ENCODE data around the gene PPP3CA. TPM values are rescaled to one million over a fixed set of nuclear protein-coding genes. Genes with fewer than 3 reads are reported as not detected.
A peak's percentile ranks its signal among the peaks of the same experiment; 100 is the strongest.
"Not testable (repeated sequence)": the region's sequence is repeated elsewhere in the genome, so short reads cannot be mapped to it uniquely, and the experiment has no call there.

Gene PPP3CA
- total and polyA plus RNA-seq, 4 experiments from 2014 or later, result 5.0 to 41.8 (median 22.9) TPM

DNA sequence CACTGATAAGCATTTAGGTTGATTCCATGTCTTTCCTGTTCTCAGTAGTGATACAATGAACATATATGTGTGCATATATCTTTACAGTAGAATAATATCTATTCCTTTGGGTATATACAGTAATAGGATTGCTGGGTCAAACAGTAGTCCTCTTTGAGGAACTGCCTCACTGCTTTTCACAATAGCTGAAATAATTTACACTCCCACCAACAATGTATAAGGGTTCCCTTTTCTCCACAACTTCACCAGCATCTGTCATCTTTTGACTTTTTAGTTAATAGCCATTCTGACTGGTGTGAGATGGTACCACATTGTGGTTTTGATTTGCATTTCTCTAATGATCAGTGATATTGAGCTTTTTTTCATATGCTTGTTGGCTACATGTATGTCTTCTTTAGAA, 113.2 kb downstream of the PPP3CA start:
- H3K27me3 Mint-ChIP-seq; CTCF ChIA-PET (ENCODE audit: partially characterized antibody); H3K36me3 ChIP-seq (ENCODE audit: insufficient read depth, low read length); DNase-seq; H3K9me3 ChIP-seq (ENCODE audit: control insufficient read depth in 1 of 2, low read length in 2 of 2); POLR2A ChIA-PET (ENCODE audit: partially characterized antibody); H3K27ac Mint-ChIP-seq; H3K4me3 ChIP-seq (ENCODE audit: low read length in 2 of 2); H3K27me3 ChIP-seq (ENCODE audit: insufficient read depth, low read length); H3K36me3 Mint-ChIP-seq; H3K9me3 Mint-ChIP-seq; H3K4me3 Mint-ChIP-seq; H3K27ac ChIP-seq (ENCODE audit: low read depth, low read length); intact Hi-C loops (cut with micrococcal nuclease); H3K4me1 ChIP-seq (ENCODE audit: insufficient read depth, low read length): not testable (repeated sequence)
- H3K4me1 Mint-ChIP-seq, result peaks cover 22 to 45% (median 37%) of the 10 kb centered on the region in 4 donors

DNA sequence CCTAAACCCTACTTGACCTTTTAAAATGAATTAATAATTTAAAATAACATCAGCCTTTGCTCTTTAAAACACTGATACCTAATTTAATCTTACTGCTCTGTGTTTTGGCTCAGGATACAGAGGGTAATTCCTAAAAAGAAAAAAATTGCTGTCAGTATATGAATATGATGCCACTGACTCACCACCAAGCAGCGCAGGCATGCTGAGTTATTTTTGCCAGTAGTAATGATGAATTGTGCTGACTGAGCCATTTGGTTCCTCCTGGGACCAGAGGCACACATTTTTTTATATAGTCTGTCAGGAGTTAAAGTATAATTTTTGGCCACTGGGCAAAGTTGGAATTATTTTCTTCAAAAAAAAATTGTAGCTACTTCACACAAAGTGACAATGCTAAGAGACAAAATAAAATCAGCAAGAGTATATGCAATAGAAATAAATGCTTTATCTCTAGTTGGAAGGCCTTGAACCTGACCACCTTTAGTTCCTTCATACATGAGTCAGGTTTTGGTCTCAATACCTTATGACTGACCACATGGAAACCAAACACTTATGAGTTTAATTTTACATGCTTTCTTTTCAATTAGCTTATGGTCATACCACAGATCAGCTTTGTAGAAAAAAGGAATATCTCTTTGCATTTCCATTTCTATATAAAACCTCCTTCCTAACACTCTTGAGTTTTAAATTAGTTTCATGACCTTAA, 115.1 kb downstream of the PPP3CA start:
- CTCF ChIA-PET (ENCODE audit: partially characterized antibody), result interaction anchor here (1.3 kb wide), 1 partner anchor 10 kb away, joined by 4 read pairs; no protein-coding TSS in a partner anchor
- peaks cover 18 to 35% (median 27%) of the 10 kb centered on the region in 4 donors for H3K4me1 Mint-ChIP-seq

DNA sequence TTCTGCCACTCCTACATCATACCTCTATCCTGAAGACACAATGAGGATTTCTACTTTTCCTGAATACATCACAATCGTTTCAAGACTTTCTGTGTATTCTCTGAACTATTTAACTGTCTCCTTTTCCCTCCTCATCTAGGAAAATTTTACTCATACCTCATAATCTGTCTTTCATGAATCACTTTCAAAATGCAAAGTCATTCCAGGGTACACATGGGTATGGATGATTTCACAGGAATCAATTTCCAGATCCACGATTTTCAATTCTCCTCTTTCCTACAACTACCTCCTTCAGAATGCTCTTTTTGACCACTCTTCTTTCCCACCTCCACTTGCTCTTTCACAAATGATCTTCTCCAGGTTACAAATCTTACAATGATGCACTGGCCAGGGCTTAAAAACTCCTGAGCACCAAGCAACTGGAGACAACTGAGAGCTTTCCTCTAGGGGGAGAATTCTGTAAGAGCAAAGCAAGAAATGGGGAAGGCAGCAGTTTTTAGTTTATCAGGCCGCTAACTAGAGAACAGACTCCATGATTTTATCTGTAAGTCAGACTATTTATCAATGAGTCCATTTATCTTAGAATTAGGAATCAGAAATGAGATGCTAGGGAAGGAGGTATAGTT, 116.4 kb downstream of the PPP3CA start:
- H3K4me3 Mint-ChIP-seq, result no peak overlapping the region
- peaks cover 24 to 39% (median 30%) of the 10 kb centered on the region in 4 donors for H3K4me1 Mint-ChIP-seq
- CTCF ChIA-PET (ENCODE audit: partially characterized antibody), result interaction anchor here (1.3 kb wide), 1 partner anchor 12 kb away, joined by 4 read pairs; no protein-coding TSS in a partner anchor
- H3K27me3 ChIP-seq (ENCODE audit: insufficient read depth, low read length), result no peaks in the 10 kb centered on the region
- POLR2A ChIA-PET (ENCODE audit: partially characterized antibody), result interaction anchor here (0.6 kb wide), 1 partner anchor 116 kb away, joined by 3 read pairs; no protein-coding TSS in a partner anchor
- peak overlapping the region in 1 of 7 donors; percentile 15 for H3K27ac Mint-ChIP-seq
- no peaks in the 10 kb centered on the region for H3K4me1 ChIP-seq (ENCODE audit: insufficient read depth, low read length)
- peaks cover 0 to 2% (median 0%) of the 10 kb centered on the region in 8 donors for H3K9me3 Mint-ChIP-seq
- peaks cover 0 to 1% of the 10 kb centered on the region in 2 donors for H3K36me3 Mint-ChIP-seq
- no peak overlapping the region for H3K27ac ChIP-seq (ENCODE audit: low read depth, low read length)
- no peaks in the 10 kb centered on the region for H3K27me3 Mint-ChIP-seq
- intact Hi-C loops (cut with micrococcal nuclease), result no loop called here
- H3K36me3 ChIP-seq (ENCODE audit: insufficient read depth, low read length), result no peaks in the 10 kb centered on the region
- no peak overlapping the region for H3K4me3 ChIP-seq (ENCODE audit: low read length in 2 of 2)
- no peak for DNase-seq
- H3K9me3 ChIP-seq (ENCODE audit: control insufficient read depth in 1 of 2, low read length in 2 of 2), result no peaks in the 10 kb centered on the region

More for the DNA sequence above, 115.1 kb downstream of the PPP3CA start:
- POLR2A ChIA-PET (ENCODE audit: partially characterized antibody), result no interaction called here
- peaks cover 0 to 1% of the 10 kb centered on the region in 2 donors for H3K36me3 Mint-ChIP-seq
- H3K4me1 ChIP-seq (ENCODE audit: insufficient read depth, low read length), result no peaks in the 10 kb centered on the region
- H3K27me3 ChIP-seq (ENCODE audit: insufficient read depth, low read length), result no peaks in the 10 kb centered on the region
- H3K36me3 ChIP-seq (ENCODE audit: insufficient read depth, low read length), result no peaks in the 10 kb centered on the region
- H3K4me3 Mint-ChIP-seq, result no peak overlapping the region
- no peak overlapping the region for H3K27ac ChIP-seq (ENCODE audit: low read depth, low read length)
- H3K9me3 ChIP-seq (ENCODE audit: control insufficient read depth in 1 of 2, low read length in 2 of 2), result no peaks in the 10 kb centered on the region
- no peak overlapping the region for H3K27ac Mint-ChIP-seq
- H3K4me3 ChIP-seq (ENCODE audit: low read length in 2 of 2), result no peak overlapping the region
- H3K27me3 Mint-ChIP-seq, result no peaks in the 10 kb centered on the region
- intact Hi-C loops (cut with micrococcal nuclease), result no loop called here
- DNase-seq, result no peak
- peaks cover 0 to 2% (median 0%) of the 10 kb centered on the region in 8 donors for H3K9me3 Mint-ChIP-seq

DNA sequence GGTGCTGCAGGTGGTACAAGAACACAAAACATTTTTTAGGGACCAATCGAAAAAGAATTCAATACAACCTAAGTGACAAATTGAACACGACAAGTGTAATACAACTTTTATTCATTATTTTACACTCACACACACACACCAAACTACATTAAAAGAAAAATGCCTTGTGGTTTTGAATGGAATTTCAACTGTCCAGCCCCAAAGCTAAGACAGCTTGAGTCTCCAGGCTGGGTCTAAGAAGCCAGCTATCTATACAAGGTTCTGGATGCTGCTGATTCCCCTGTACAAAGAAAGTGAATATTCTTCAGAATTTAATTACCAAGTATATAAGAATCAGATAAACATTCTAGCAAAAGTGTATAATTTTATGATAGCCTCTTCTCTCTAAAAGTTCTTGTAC, 118.2 kb downstream of the PPP3CA start:
- Histone ChIP-seq H3K9me3 (ENCODE audit: control insufficient read depth in 1 of 2, low read length in 2 of 2) (no peaks in the 10 kb centered on the region), H3K27me3 (ENCODE audit: insufficient read depth, low read length) (no peaks in the 10 kb centered on the region), H3K27ac (ENCODE audit: low read depth, low read length) (no peak overlapping the region), H3K4me3 (ENCODE audit: low read length in 2 of 2) (no peak overlapping the region), H3K4me1 (ENCODE audit: insufficient read depth, low read length) (peaks cover 7% of the 10 kb centered on the region), H3K36me3 (ENCODE audit: insufficient read depth, low read length) (no peaks in the 10 kb centered on the region)
- peaks cover 0 to 1% of the 10 kb centered on the region in 2 donors for H3K36me3 Mint-ChIP-seq
- ChIA-PET POLR2A (ENCODE audit: partially characterized antibody) (no interaction called here), CTCF (ENCODE audit: partially characterized antibody) (no interaction called here)
- no peaks in the 10 kb centered on the region for H3K27me3 Mint-ChIP-seq
- no peak overlapping the region for H3K4me3 Mint-ChIP-seq
- intact Hi-C loops (cut with micrococcal nuclease), result no loop called here
- DNase-seq, result no peak
- peaks cover 29 to 45% (median 36%) of the 10 kb centered on the region in 4 donors for H3K4me1 Mint-ChIP-seq
- H3K9me3 Mint-ChIP-seq, result peaks cover 0 to 2% (median 0%) of the 10 kb centered on the region in 8 donors
- H3K27ac Mint-ChIP-seq, result no peak overlapping the region

DNA sequence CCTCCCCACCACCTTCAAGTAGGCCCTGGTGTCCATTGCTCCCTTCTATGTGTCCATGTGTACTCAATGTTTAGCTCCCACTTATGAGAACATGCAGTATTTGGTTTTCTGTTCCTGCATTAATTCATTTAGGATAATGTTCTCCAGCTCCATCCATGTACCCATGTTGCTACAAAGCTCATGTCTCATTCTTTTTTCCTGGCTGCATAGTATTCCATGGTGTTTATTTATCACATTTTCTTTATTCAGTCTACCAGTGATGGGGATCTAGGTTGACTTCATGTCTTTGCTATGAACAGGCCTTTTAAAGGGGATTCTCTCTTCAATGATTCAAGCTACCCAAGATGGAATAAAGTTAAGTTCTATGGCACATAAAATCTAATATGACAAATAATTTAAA, 119.6 kb downstream of the PPP3CA start:
- H3K4me3 Mint-ChIP-seq, result no peak overlapping the region
- ChIA-PET CTCF (ENCODE audit: partially characterized antibody) (no interaction called here), POLR2A (ENCODE audit: partially characterized antibody) (no interaction called here)
- peaks cover 7% of the 10 kb centered on the region for H3K4me1 ChIP-seq (ENCODE audit: insufficient read depth, low read length)
- H3K36me3 ChIP-seq (ENCODE audit: insufficient read depth, low read length), result no peaks in the 10 kb centered on the region
- no peak for DNase-seq
- H3K27ac ChIP-seq (ENCODE audit: low read depth, low read length), result no peak overlapping the region
- intact Hi-C loops (cut with micrococcal nuclease), result no loop called here
- H3K9me3 ChIP-seq (ENCODE audit: control insufficient read depth in 1 of 2, low read length in 2 of 2), result no peaks in the 10 kb centered on the region
- peaks cover 32 to 52% (median 44%) of the 10 kb centered on the region in 4 donors for H3K4me1 Mint-ChIP-seq
- peaks cover 0 to 2% (median 0%) of the 10 kb centered on the region in 8 donors for H3K9me3 Mint-ChIP-seq
- H3K27ac Mint-ChIP-seq, result peak overlapping the region in 1 of 7 donors; percentile 11
- H3K27me3 Mint-ChIP-seq, result no peaks in the 10 kb centered on the region
- no peaks in the 10 kb centered on the region for H3K27me3 ChIP-seq (ENCODE audit: insufficient read depth, low read length)
- H3K36me3 Mint-ChIP-seq, result peaks cover 0 to 1% of the 10 kb centered on the region in 2 donors
- no peak overlapping the region for H3K4me3 ChIP-seq (ENCODE audit: low read length in 2 of 2)

DNA sequence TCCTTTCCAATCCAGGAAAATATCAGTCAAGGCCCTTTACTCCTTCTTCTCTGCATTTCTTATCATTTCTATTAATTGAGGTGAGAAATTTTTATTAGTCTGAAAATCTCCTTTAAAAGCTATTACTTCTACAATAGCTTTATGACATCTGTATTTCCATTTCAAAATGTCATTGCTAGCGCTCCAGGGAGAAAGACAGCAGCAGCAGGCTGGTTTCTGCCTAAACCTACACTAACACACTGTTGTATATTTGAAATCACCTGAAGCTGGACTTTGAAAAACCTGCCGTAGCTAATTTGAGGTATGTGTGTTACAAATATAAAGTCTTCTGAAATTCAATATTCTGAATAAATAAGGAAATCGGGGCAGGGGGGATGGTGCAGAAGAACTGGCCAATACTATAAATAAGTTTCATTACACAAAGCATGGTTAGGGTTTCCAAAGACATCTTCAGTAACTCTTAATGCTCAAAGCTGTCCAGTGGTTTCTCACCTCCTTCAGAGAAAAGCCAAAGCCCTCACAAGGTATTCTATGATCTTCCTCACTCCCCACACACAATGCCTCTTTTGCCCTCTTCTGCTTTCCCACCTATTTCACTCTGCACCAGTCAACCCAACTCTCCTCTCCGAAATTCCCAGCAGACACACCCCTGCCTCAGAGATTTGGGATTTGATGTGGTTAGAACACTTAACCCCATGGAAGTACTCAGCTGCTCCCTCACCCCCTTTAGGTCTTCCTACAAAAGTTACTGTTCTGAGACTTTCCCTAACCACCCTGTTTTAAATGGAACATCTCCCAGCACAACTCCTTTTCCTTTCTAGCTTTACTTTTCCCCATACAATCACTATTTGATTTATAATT, 122.7 kb downstream of the PPP3CA start:
- no peak for DNase-seq
- intact Hi-C loops (cut with micrococcal nuclease), result no loop called here

More for the DNA sequence above, 122.7 kb downstream of the PPP3CA start:
- Mint-ChIP-seq H3K27me3 (no peaks in the 10 kb centered on the region), H3K4me3 (no peak overlapping the region), H3K27ac (peak overlapping the region in 3 of 7 donors; percentile 39 to 51 (median 45)), H3K9me3 (peaks cover 0 to 2% (median 0%) of the 10 kb centered on the region in 8 donors), H3K4me1 (peaks cover 29 to 54% (median 41%) of the 10 kb centered on the region in 4 donors), H3K36me3 (peaks cover 0 to 1% of the 10 kb centered on the region in 2 donors)
- Histone ChIP-seq H3K27ac (ENCODE audit: low read depth, low read length) (no peak overlapping the region), H3K36me3 (ENCODE audit: insufficient read depth, low read length) (no peaks in the 10 kb centered on the region), H3K4me3 (ENCODE audit: low read length in 2 of 2) (no peak overlapping the region), H3K9me3 (ENCODE audit: control insufficient read depth in 1 of 2, low read length in 2 of 2) (no peaks in the 10 kb centered on the region), H3K4me1 (ENCODE audit: insufficient read depth, low read length) (peaks cover 7% of the 10 kb centered on the region), H3K27me3 (ENCODE audit: insufficient read depth, low read length) (no peaks in the 10 kb centered on the region)
- ChIA-PET CTCF (ENCODE audit: partially characterized antibody) (interaction anchor here (0.6 kb wide), 1 partner anchor 202 kb away, joined by 3 read pairs; no protein-coding TSS in a partner anchor), POLR2A (ENCODE audit: partially characterized antibody) (interaction anchor here (1.0 kb wide), 1 partner anchor 122 kb away, joined by 3 read pairs; the partner anchor contains the start of gene PPP3CA)

Measured in CD4-positive, alpha-beta memory T cell (primary cell).